Upper lobe of left lung (tissue), 6 donors: Measurements from ENCODE around the gene TSPAN17. TPM values are rescaled to one million over a fixed set of nuclear protein-coding genes. Genes with fewer than 3 reads are reported as not detected.
A peak's percentile ranks its signal among the peaks of the same experiment; 100 is the strongest.

Experiments used
- ATAC-seq, 2 donors: fragments of 200-7000 bp; cut with Tn5 transposase; one replicate each; pipeline ENCODE4 v1.9.1; 2022; ENCODE audit warnings: mild to moderate bottlenecking in 2 of 2, moderate library complexity in 2 of 2; ENCODE audit not compliant: low FRiP score in 2 of 2
- DNase-seq, 2 donors: peaks; one replicate each; pipeline ENCODE4 v3.0.0-alpha.2; 2019 to 2020
- H3K27ac ChIP-seq, 4 donors: fragments of 200-600 bp; sonication (generic); one replicate each; pipeline ENCODE4 v1.5.1; 2016 to 2019
- H3K27me3 ChIP-seq, 4 donors: fragments of 200-600 bp; sonication (generic); one replicate each; pipeline ENCODE4 v1.5.1; 2017 to 2019
- H3K36me3 ChIP-seq, 4 donors: fragments of 200-600 bp; sonication (generic); one replicate each; pipeline ENCODE4 v1.5.1; 2016 to 2019
- H3K4me1 ChIP-seq, 4 donors: fragments of 200-600 bp; sonication (generic); one replicate each; pipeline ENCODE4 v1.5.1; 2018 to 2019
- H3K4me3 ChIP-seq, 4 donors: fragments of 200-600 bp; sonication (generic); one replicate each; pipeline ENCODE4 v1.5.1; 2017 to 2019; ENCODE audit warnings: mild to moderate bottlenecking in 2 of 4, moderate library complexity in 1 of 4
- H3K9me3 ChIP-seq, 4 donors: fragments of 200-600 bp; sonication (generic); one replicate each; pipeline ENCODE4 v1.5.1; 2018 to 2019
- EP300 ChIP-seq, 4 donors: sonication (generic); formaldehyde crosslinking; IDR thresholded peaks; one replicate each; pipeline ENCODE4 v1.5.1; 2017; ENCODE audit warnings: antibody characterized with exemption in 4 of 4, control low read depth in 2 of 4
- POLR2A ChIP-seq, 4 donors: fragments of 450-650 bp; IDR thresholded peaks; one replicate each; pipeline ENCODE4 v1.5.1; 2016 to 2017; ENCODE audit warnings: antibody characterized with exemption in 4 of 4, mild to moderate bottlenecking in 2 of 4
- POLR2AphosphoS5 ChIP-seq, 2 donors: sonication (generic); formaldehyde crosslinking; IDR thresholded peaks; one replicate each; pipeline ENCODE4 v1.5.1; 2017; ENCODE audit warnings: antibody characterized with exemption in 2 of 2
- WGBS, 2 donors: methylation state at CpG; one replicate each; pipeline ENCODE4 v1.1.5; 2017 to 2018; 5-methylcytosine and 5-hydroxymethylcytosine counted together
- total RNA-seq, 6 donors: library from RNA; depleted of rRNA in 4 of 6; stranded (reverse); fragments of >200 nt in 4 of 6; gene quantifications; one replicate each; pipeline versions ENCODE4 v1.1.0 to v1.2.1, GENCODE V29; 2016 to 2021
- TF ChIP-seq, protein P1 (sequence below), 6 experiments: fragments of 450-650 bp in 4 of 6; fragments of 200-600 bp in 2 of 6; sonication (generic) in 2 of 6; IDR thresholded peaks; one replicate each; pipeline ENCODE4 v1.5.1; 2016 to 2019; ENCODE audit warnings: antibody characterized with exemption in 6 of 6
- donor health status: DM: no; HTN: no; CAD: no; lungs with moderate emphysema.
- donor health status: DM: no; HTN: yes; CAD: no; lungs with severe emphysema.

Gene TSPAN17
- total RNA-seq, 6 donors from 2014 or later = 20.1 to 36.8 (median 25.6) TPM

DNA sequence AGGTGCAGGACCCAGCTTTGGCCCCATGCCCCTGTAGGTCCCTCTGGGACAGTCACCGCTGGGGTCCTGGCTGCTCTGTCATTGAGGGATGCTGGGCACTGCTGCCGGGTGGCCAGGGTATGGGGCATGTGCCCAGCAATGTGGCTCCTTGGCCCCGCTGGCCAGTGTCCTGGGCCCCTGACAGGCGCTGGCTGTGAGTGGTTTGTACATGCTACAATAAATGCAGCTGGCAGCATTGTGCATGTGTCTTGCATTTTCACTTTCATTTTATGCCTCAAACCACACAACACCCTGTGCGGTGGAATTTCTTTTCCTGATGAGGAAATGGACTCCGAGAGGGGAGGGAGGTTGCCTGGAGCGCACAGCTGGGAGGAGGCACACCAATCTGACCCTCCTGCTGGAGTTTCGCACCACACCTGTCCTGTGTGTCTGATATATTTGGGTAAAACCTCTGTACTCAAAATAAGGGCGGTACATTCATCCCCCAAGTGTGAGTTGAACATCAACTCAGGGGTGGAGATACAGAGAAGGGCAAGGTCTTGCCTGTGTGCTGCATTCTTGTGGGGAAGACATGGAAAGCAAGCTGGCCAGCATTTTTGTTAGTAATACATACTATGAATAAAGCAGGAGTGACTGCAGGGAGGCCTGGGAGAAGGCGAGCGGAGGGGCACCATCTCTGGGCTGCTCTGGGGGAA is 11.7 kb downstream of the TSPAN17 start:
- Histone ChIP-seq H3K4me1 (peaks cover 14 to 26% (median 16%) of the 10 kb centered on the region in 4 donors), H3K27me3 (no peaks in the 10 kb centered on the region), H3K4me3 (peak overlapping the region in 1 of 4 donors; percentile 12), H3K27ac (peak overlapping the region in 3 of 4 donors; percentile 44 to 60 (median 48)), H3K9me3 (no peaks in the 10 kb centered on the region), H3K36me3 (peaks cover 0 to 38% (median 21%) of the 10 kb centered on the region in 4 donors)
- TF ChIP-seq POLR2A (IDR thresholded peaks at IDR 0.05) (no peak), EP300 (IDR thresholded peaks at IDR 0.05) (no peak), POLR2AphosphoS5 (IDR thresholded peaks at IDR 0.05) (no peak)
- TF ChIP-seq, protein P1, sequence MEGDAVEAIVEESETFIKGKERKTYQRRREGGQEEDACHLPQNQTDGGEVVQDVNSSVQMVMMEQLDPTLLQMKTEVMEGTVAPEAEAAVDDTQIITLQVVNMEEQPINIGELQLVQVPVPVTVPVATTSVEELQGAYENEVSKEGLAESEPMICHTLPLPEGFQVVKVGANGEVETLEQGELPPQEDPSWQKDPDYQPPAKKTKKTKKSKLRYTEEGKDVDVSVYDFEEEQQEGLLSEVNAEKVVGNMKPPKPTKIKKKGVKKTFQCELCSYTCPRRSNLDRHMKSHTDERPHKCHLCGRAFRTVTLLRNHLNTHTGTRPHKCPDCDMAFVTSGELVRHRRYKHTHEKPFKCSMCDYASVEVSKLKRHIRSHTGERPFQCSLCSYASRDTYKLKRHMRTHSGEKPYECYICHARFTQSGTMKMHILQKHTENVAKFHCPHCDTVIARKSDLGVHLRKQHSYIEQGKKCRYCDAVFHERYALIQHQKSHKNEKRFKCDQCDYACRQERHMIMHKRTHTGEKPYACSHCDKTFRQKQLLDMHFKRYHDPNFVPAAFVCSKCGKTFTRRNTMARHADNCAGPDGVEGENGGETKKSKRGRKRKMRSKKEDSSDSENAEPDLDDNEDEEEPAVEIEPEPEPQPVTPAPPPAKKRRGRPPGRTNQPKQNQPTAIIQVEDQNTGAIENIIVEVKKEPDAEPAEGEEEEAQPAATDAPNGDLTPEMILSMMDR (IDR thresholded peaks at IDR 0.05) = no peak
- ATAC-seq (peak in 1 of 2 donors; percentile 53), DNase-seq (no peak)
- 40 to 58% methylated on average over 8 to 11 of the region's 11 CpGs for WGBS, 2 donors

DNA sequence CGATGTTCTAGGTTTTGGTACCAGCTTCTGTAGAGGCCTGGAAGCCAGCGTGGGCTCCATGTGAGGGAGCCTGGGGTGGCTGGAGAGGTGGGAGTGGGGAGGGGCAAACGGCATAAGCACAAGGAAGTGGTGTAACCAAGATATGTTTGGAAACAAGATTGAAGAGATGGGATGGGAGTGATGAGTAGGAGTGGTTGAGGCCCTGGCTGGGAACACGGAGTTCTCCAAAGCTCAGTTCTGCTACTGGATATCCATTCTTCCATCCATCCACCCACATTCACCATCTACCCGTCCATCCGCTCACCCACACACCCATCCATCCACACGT is 12.2 kb downstream of the TSPAN17 start:
- Histone ChIP-seq H3K4me1 (peaks cover 14 to 26% (median 16%) of the 10 kb centered on the region in 4 donors), H3K27ac (peak overlapping the region in 3 of 4 donors; percentile 44 to 60 (median 48)), H3K36me3 (peaks cover 0 to 32% (median 17%) of the 10 kb centered on the region in 4 donors), H3K27me3 (no peaks in the 10 kb centered on the region), H3K4me3 (no peak overlapping the region), H3K9me3 (no peaks in the 10 kb centered on the region)
- ATAC-seq (no peak), DNase-seq (no peak)
- WGBS, 2 donors = 72 to 79% methylated on average over 7 of the region's 7 CpGs
- TF ChIP-seq EP300 (IDR thresholded peaks at IDR 0.05) (no peak), POLR2A (IDR thresholded peaks at IDR 0.05) (no peak), POLR2AphosphoS5 (IDR thresholded peaks at IDR 0.05) (no peak)
- TF ChIP-seq, protein P1 (IDR thresholded peaks at IDR 0.05) = no peak

DNA sequence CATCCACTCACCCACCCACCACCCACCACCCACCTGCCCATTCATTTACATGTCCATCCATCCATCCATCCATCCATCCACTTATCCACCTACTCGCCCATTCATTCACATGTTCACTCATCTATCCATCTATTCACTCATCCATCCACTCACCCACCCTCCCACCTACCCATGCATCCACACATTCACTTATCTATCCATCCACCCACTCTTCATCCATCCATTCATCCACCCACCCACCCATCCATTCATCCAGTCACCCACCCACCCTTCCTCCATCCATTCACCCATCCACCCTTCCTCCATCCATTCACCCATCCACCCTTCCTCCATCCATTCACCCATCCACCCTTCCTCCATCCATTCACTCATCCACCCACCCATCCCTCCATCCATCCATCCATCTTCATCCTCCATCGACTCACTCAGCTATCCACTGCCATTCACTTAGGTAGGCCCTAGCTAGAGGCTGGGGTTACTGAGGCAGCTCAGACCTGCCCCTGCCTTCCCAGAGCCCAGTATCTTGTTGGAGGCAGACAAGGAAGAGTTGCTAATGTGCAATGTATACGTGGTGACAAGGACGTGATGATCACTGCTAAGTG is 12.7 kb downstream of the TSPAN17 start:
- ATAC-seq = no peak
- TF ChIP-seq POLR2A (IDR thresholded peaks at IDR 0.05) = no peak
- no peak for DNase-seq
- Histone ChIP-seq H3K36me3 (peaks cover 0 to 28% (median 12%) of the 10 kb centered on the region in 4 donors), H3K4me1 (peaks cover 14 to 26% (median 16%) of the 10 kb centered on the region in 4 donors), H3K27me3 (peaks cover 0 to 4% (median 0%) of the 10 kb centered on the region in 4 donors), H3K27ac (no peak overlapping the region), H3K9me3 (no peaks in the 10 kb centered on the region), H3K4me3 (no peak overlapping the region)
- 81 to 83% methylated on average over 4 of the region's 4 CpGs for WGBS, 2 donors

DNA sequence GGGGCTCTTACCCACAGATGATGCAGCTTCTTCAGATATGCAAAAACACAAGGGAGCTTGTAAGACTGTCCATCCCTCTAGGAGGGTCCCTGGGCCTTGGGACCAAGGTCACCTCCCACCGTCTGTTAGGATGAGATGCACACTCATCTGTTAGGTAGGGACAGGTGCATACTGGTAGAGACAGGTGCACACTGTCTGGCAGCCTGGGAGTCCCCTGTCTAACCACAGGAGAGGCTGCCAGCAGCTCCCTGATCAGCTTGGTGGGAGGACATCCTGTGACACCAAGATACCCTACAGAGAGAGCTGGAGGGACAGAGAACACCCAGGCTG is 13.2 kb downstream of the TSPAN17 start:
- H3K4me1 ChIP-seq = peaks cover 14 to 26% (median 16%) of the 10 kb centered on the region in 4 donors
- ATAC-seq = no peak
- 20% methylated on average over 1 of the region's 1 CpG; no CpG with 5 or more reads in 1 of the 2 donors for WGBS, 2 donors

More for the DNA sequence above, 13.2 kb downstream of the TSPAN17 start:
- Histone ChIP-seq H3K36me3 (peaks cover 0 to 22% (median 10%) of the 10 kb centered on the region in 4 donors), H3K27me3 (peaks cover 0 to 4% (median 0%) of the 10 kb centered on the region in 4 donors), H3K4me3 (no peak overlapping the region), H3K27ac (no peak overlapping the region), H3K9me3 (no peaks in the 10 kb centered on the region)
- TF ChIP-seq EP300 (IDR thresholded peaks at IDR 0.05) (no peak), POLR2A (IDR thresholded peaks at IDR 0.05) (no peak), POLR2AphosphoS5 (IDR thresholded peaks at IDR 0.05) (no peak)
- TF ChIP-seq, protein P1 (IDR thresholded peaks at IDR 0.05) = no peak
- DNase-seq = no peak
